ENCODE measurements around the gene IL32. TPM values are rescaled to one million over a fixed set of nuclear protein-coding genes. Genes with fewer than 3 reads are reported as not detected.

Gene IL32
- total RNA-seq, 1 experiment from 2014 or later, result 4.5 TPM

GRCh38 chr16:3017794-3018506, 47.5 kb upstream of the IL32 start, which contains the start of gene CLDN6:
Gene CLDN6 (minus strand): TSS chr16:3018183. CDS start chr16:3016021, 2,162 bp downstream.
- POLR2A ChIA-PET (ENCODE audit: low non-redundant PET), result no interaction called here
- peaks cover 16% of the 10 kb centered on the region for H3K27me3 ChIP-seq (replicated peaks; ENCODE audit: insufficient read depth, low read depth, low read length, poor library complexity)
- TF ChIP-seq EZH2 (IDR thresholded peaks at IDR 0.05; ENCODE audit: borderline replicate concordance, low read depth, low read length, poor library complexity, severe bottlenecking), result no peak
- TF ChIP-seq CTCF (conservative IDR thresholded peaks at IDR 0.05; ENCODE audit: low read depth, low read length), result peak; percentile 74
- H3K27ac ChIP-seq (ENCODE audit: low read depth, low read length, poor library complexity, severe bottlenecking), result no peak within 1 kb of the TSS
- no TSS peak for BruUV-seq (replicated peaks)
- intact Hi-C loops (cut with micrococcal nuclease; ENCODE audit: unreplicated experiment), result no loop called here
- peak within 1 kb of the TSS; percentile 32 for H3K4me3 ChIP-seq (ENCODE audit: low read depth, low read length, poor library complexity, severe bottlenecking)
- peaks cover 23% of the 10 kb centered on the region for H3K4me1 ChIP-seq (ENCODE audit: insufficient read depth, low read length, poor library complexity, severe bottlenecking)
- DNase-seq (ENCODE audit: low spot score), result peak; percentile 72
- no peaks in the 10 kb centered on the region for H3K9me3 ChIP-seq (ENCODE audit: low read depth, low read length, poor library complexity, severe bottlenecking)
- CTCF ChIA-PET, result no interaction called here
- no peaks in the 10 kb centered on the region for H3K36me3 ChIP-seq (ENCODE audit: insufficient read depth, low read length, poor library complexity, severe bottlenecking)

GRCh38 chr16:3019594-3020246, 45.7 kb upstream of the IL32 start:
- no peak overlapping the region for H3K27ac ChIP-seq (ENCODE audit: low read depth, low read length, poor library complexity, severe bottlenecking)
- H3K27me3 ChIP-seq (replicated peaks; ENCODE audit: insufficient read depth, low read depth, low read length, poor library complexity), result no peaks in the 10 kb centered on the region
- intact Hi-C loops (cut with micrococcal nuclease; ENCODE audit: unreplicated experiment), result no loop called here
- peak overlapping the region; percentile 63 for H3K4me3 ChIP-seq (ENCODE audit: low read depth, low read length, poor library complexity, severe bottlenecking)
- ChIA-PET POLR2A (ENCODE audit: low non-redundant PET) (interaction anchor here (0.6 kb wide), 1 partner anchor 7 kb away, joined by 8 read pairs; no protein-coding TSS in a partner anchor), CTCF (interaction anchor here (0.9 to 1.1 kb wide), 4 partner anchors 9 to 110 kb away, joined by 3 to 6 read pairs (median 4); no protein-coding TSS in a partner anchor)
- TF ChIP-seq CTCF (conservative IDR thresholded peaks at IDR 0.05; ENCODE audit: low read depth, low read length), result no peak
- no peak for TF ChIP-seq EZH2 (IDR thresholded peaks at IDR 0.05; ENCODE audit: borderline replicate concordance, low read depth, low read length, poor library complexity, severe bottlenecking)
- no peaks in the 10 kb centered on the region for H3K9me3 ChIP-seq (ENCODE audit: low read depth, low read length, poor library complexity, severe bottlenecking)
- no TSS peak for BruUV-seq (replicated peaks)
- no peaks in the 10 kb centered on the region for H3K36me3 ChIP-seq (ENCODE audit: insufficient read depth, low read length, poor library complexity, severe bottlenecking)
- peaks cover 29% of the 10 kb centered on the region for H3K4me1 ChIP-seq (ENCODE audit: insufficient read depth, low read length, poor library complexity, severe bottlenecking)
- DNase-seq (ENCODE audit: low spot score), result no peak

GRCh38 chr16:3020247-3020603, 45.2 kb upstream of the IL32 start, which contains the start of gene TNFRSF12A:
Gene TNFRSF12A (plus strand): TSS chr16:3020368. CDS start chr16:3020398, 30 bp downstream.
- no peak for TF ChIP-seq CTCF (conservative IDR thresholded peaks at IDR 0.05; ENCODE audit: low read depth, low read length)
- TF ChIP-seq EZH2 (IDR thresholded peaks at IDR 0.05; ENCODE audit: borderline replicate concordance, low read depth, low read length, poor library complexity, severe bottlenecking), result no peak
- Histone ChIP-seq H3K27me3 (replicated peaks; ENCODE audit: insufficient read depth, low read depth, low read length, poor library complexity) (no peaks in the 10 kb centered on the region), H3K27ac (ENCODE audit: low read depth, low read length, poor library complexity, severe bottlenecking) (peak within 1 kb of the TSS; percentile 97), H3K4me3 (ENCODE audit: low read depth, low read length, poor library complexity, severe bottlenecking) (peak within 1 kb of the TSS; percentile 63), H3K36me3 (ENCODE audit: insufficient read depth, low read length, poor library complexity, severe bottlenecking) (no peaks in the 10 kb centered on the region), H3K4me1 (ENCODE audit: insufficient read depth, low read length, poor library complexity, severe bottlenecking) (peaks cover 29% of the 10 kb centered on the region), H3K9me3 (ENCODE audit: low read depth, low read length, poor library complexity, severe bottlenecking) (no peaks in the 10 kb centered on the region)
- POLR2A ChIA-PET (ENCODE audit: low non-redundant PET), result interaction anchor here (0.6 kb wide), 1 partner anchor 8 kb away, joined by 8 read pairs; no protein-coding TSS in a partner anchor
- CTCF ChIA-PET, result interaction anchor here (0.9 to 1.1 kb wide), 4 partner anchors 9 to 109 kb away, joined by 3 to 6 read pairs (median 4); no protein-coding TSS in a partner anchor
- BruUV-seq (replicated peaks), result no TSS peak
- intact Hi-C loops (cut with micrococcal nuclease; ENCODE audit: unreplicated experiment), result no loop called here
- DNase-seq (ENCODE audit: low spot score), result peak; percentile 89

Data from A673 (cell line).